ENCODE measurements around the gene TMEM213. TPM values are rescaled to one million over a fixed set of nuclear protein-coding genes. Genes with fewer than 3 reads are reported as not detected.

TMEM213 gene
- total and polyA plus RNA-seq, 2 of the 8 experiments (the other 6 are each of a cell fraction or from before 2014, with no cell fraction given), result 0.21 to 0.67 TPM

GRCh38 chr7:138796038-138796615 lies 1.7 kb upstream of the TMEM213 start:
- Histone ChIP-seq H2BK20ac (ENCODE audit: low read length) (no peak overlapping the region), H3K9ac (replicated peaks in 1 of 4; ENCODE audit: extremely low read depth in 1 of 4, low read depth in 3 of 4, low read length in 3 of 4) (no peak overlapping the region), H3K79me1 (ENCODE audit: low read depth, low read length) (no peaks in the 10 kb centered on the region), H2BK120ac (replicated peaks; ENCODE audit: low read depth, low read length) (no peak overlapping the region), H2BK5ac (ENCODE audit: low read depth, low read length) (no peak overlapping the region), H3K56ac (replicated peaks; ENCODE audit: insufficient read length, low read depth, low read length) (no peak overlapping the region), H4K20me1 (replicated peaks in 1 of 2; ENCODE audit: control insufficient read depth in 1 of 2, insufficient read depth in 2 of 2, low read length in 2 of 2) (no peaks in the 10 kb centered on the region), H3K4ac (replicated peaks; ENCODE audit: insufficient read length, low read depth, low read length) (no peak overlapping the region), H4K8ac (ENCODE audit: extremely low read depth, insufficient read depth, low read length) (no peak overlapping the region), H3K23me2 (ENCODE audit: low read depth, low read length) (peaks cover 7% of the 10 kb centered on the region; the same call in 1 of the 2 replicates), H3K27me3 (replicated peaks in 1 of 4; ENCODE audit: control insufficient read depth in 3 of 4, extremely low read depth in 1 of 4, insufficient read depth in 3 of 4, low read length in 3 of 4) (no peaks in the 10 kb centered on the region; a peak in 1 of 7 replicates), H4K5ac (ENCODE audit: insufficient read length, low read depth, low read length) (no peak overlapping the region), H2AK5ac (ENCODE audit: low read depth, low read length) (no peak overlapping the region), H2BK15ac (ENCODE audit: low read length) (no peak overlapping the region), H3K27ac (ENCODE audit: low read depth, low read length) (no peak overlapping the region), H3K9me3 (ENCODE audit: insufficient read depth in 2 of 2, low read depth in 1 of 2, low read length in 1 of 2) (no peaks in the 10 kb centered on the region), H4K91ac (replicated peaks; ENCODE audit: insufficient read length, low read length) (no peak overlapping the region), H3K14ac (ENCODE audit: insufficient read length) (no peak overlapping the region), H2AFZ (ENCODE audit: low read length) (no peak overlapping the region), H3K4me1 (replicated peaks in 1 of 4; ENCODE audit: control insufficient read depth in 3 of 4, insufficient read depth in 4 of 4, low read length in 3 of 4) (peaks cover 7 to 18% (median 9%) of the 10 kb centered on the region in 4 experiments), H3K23ac (ENCODE audit: insufficient read length) (no peak overlapping the region), H3K4me2 (ENCODE audit: insufficient read depth in 1 of 2, low read depth in 2 of 2, low read length in 2 of 2) (no peak overlapping the region), H3K36me3 (ENCODE audit: control insufficient read depth in 2 of 4, insufficient read depth in 4 of 4, low read length in 3 of 4) (no peaks in the 10 kb centered on the region), H3K4me3 (ENCODE audit: extremely low read depth in 1 of 4, insufficient read depth in 2 of 4, low read depth in 3 of 4, low read length in 4 of 4) (no peak overlapping the region), H2BK12ac (ENCODE audit: low read depth, low read length) (no peak overlapping the region), H3K79me2 (ENCODE audit: control insufficient read depth in 1 of 2, insufficient read depth in 2 of 2, low read length in 2 of 2) (no peaks in the 10 kb centered on the region), H3K18ac (ENCODE audit: extremely low read depth, low read length) (no peak overlapping the region)
- DNase-seq (ENCODE audit: low read depth in 1 of 2, low spot score in 2 of 2), result no peak
- ChIA-PET CTCF (ENCODE audit: partially characterized antibody) (interaction anchor here (0.9 to 2.7 kb wide), 7 partner anchors 9 to 90 kb away, joined by 3 to 15 read pairs (median 3); no protein-coding TSS in a partner anchor), POLR2A (ENCODE audit: partially characterized antibody) (interaction anchor here (1.1 kb wide), 1 partner anchor 30 kb away, joined by 3 read pairs; no protein-coding TSS in a partner anchor)
- WGBS, 2 experiments (ENCODE audit: extremely low coverage in 1 of 2, insufficient coverage in 1 of 2, insufficient read length in 1 of 2, insufficient replicate concordance in 2 of 2, low coverage in 1 of 2, low lambda C conversion rate in 2 of 2, missing lambda C conversion rate in 1 of 2), result 93% methylated on average over 9 of the region's 9 CpGs; no CpG with 5 or more reads in 1 of the 2 experiments
- no peak for FAIRE-seq
- TF ChIP-seq RFX5 (IDR thresholded peaks at IDR 0.05; ENCODE audit: borderline replicate concordance, low read depth, low read length), result no peak
- no peak for TF ChIP-seq CREB1 (IDR thresholded peaks at IDR 0.05)
- TF ChIP-seq POLR2AphosphoS5 (IDR thresholded peaks at IDR 0.05; ENCODE audit: low read depth, low read length), result no peak
- no peak for TF ChIP-seq SIN3A (conservative IDR thresholded peaks at IDR 0.05 in 1 of 2, IDR thresholded peaks at IDR 0.05 in 1 of 2; ENCODE audit: low read depth in 1 of 2, low read length in 2 of 2)
- no peak for TF ChIP-seq SP2 (IDR thresholded peaks at IDR 0.05; ENCODE audit: low read length)
- TF ChIP-seq SP4 (IDR thresholded peaks at IDR 0.05; ENCODE audit: low read length), result no peak
- no peak for TF ChIP-seq SUZ12 (IDR thresholded peaks at IDR 0.05; ENCODE audit: low read length)
- no peak for TF ChIP-seq TBP (IDR thresholded peaks at IDR 0.05; ENCODE audit: low read depth, low read length)
- no peak for TF ChIP-seq CBX8 (IDR thresholded peaks at IDR 0.05; ENCODE audit: borderline replicate concordance, low read depth, low read length)
- TF ChIP-seq SAP30 (IDR thresholded peaks at IDR 0.05; ENCODE audit: insufficient read depth, insufficient replicate concordance, low read length), result no peak
- TF ChIP-seq USF2 (IDR thresholded peaks at IDR 0.05; ENCODE audit: low read length), result no peak

Data from H1 (cell line).